IPS-15b (cell line): ENCODE data around the gene B3GNT9.
"Not testable (repeated sequence)": the region's sequence is repeated elsewhere in the genome, so short reads cannot be mapped to it uniquely, and the experiment has no call there.

ENCODE experiments used
- H3K27me3 ChIP-seq: one replicate; pipeline ENCODE4 v1.6.1; 2013; ENCODE audit warnings: low read length; ENCODE audit not compliant: control insufficient read depth, insufficient read depth
- H3K36me3 ChIP-seq: one replicate; pipeline ENCODE4 v1.6.1; 2013; ENCODE audit warnings: low read length; ENCODE audit not compliant: control insufficient read depth, insufficient read depth
- H3K4me1 ChIP-seq: one replicate; pipeline ENCODE4 v1.6.1; 2013; ENCODE audit warnings: mild to moderate bottlenecking, low read length; ENCODE audit not compliant: control insufficient read depth, insufficient read depth
- H3K4me3 ChIP-seq: one replicate; pipeline ENCODE4 v1.5.1; 2013; ENCODE audit warnings: low read depth, low read length
- H3K9ac ChIP-seq: one replicate; pipeline ENCODE4 v1.6.1; 2013; ENCODE audit warnings: low read depth, mild to moderate bottlenecking, low read length
- H3K9me3 ChIP-seq: one replicate; pipeline ENCODE4 v1.6.1; 2013; ENCODE audit warnings: mild to moderate bottlenecking, low read length; ENCODE audit not compliant: control insufficient read depth, insufficient read depth

The B3GNT9 gene

DNA sequence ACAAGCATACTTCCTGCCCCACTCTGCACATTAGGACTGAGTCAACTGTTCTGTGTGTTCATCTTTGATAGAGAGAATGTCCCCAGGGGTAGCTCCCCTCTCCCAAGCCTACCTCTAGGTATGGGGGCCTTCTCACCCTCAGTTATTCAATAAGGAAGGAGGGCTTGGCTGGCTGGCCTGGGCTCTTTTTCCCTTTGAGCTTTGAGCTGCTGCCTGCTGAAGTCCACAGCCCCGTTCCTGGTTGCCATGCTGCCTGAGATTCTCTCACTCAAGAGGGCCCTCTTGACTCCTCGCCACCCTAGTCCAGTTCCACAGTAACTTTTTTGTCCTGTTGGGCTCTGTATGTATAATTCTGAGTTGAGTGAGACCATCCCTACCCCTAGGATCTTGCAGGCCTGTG lies 5.1 kb downstream of the B3GNT9 start:
- Histone ChIP-seq H3K4me3 (no peak overlapping the region), H3K9ac (no peak overlapping the region), H3K9me3 (no peaks in the 10 kb centered on the region), H3K4me1 (no peaks in the 10 kb centered on the region), H3K27me3 (no peaks in the 10 kb centered on the region), H3K36me3 (peaks cover 63% of the 10 kb centered on the region)

DNA sequence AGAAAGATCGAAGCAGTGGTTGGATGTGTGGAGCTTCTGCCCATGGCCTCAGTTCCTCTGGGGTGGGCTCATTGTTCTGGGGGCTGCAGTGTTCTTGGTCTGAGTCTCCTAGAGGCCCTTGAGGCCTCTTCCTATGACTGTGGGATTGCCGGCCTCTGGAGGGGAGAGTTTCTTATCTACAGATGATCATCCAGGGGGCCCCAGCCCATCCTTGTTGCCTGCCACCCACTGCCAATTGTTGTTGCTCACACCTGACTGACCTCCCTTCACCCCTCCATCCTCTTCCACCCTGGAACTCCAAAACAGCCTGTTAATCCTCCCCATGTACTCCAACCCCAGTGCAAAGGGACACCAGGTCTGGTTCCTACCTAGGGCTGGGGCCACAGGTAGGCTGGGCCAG lies 5.9 kb downstream of the B3GNT9 start:
- Histone ChIP-seq H3K4me3 (no peak overlapping the region), H3K4me1 (no peaks in the 10 kb centered on the region), H3K27me3 (no peaks in the 10 kb centered on the region), H3K36me3 (peaks cover 67% of the 10 kb centered on the region), H3K9me3 (no peaks in the 10 kb centered on the region), H3K9ac (no peak overlapping the region)

DNA sequence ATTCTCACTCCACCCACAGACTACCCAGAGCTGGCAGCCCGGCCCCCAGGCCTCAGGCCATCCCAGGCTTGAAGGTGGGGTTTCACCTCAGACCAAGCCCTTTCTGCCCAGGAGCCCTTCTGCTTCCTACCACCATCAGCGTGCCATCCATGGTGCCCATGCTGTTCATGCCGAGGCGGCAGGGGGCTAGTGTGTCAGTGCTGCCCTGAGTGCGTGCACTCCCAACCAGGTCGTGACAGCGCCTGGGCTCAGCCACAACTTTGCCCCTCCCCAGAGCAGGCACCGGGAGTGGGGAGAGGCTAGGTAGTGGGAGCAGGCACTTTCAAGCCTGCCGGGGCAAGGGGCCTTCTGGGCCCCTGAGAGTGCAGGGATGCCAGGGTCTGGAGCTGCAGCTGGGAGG lies 8.5 kb downstream of the B3GNT9 start:
- Histone ChIP-seq H3K9ac (no peak overlapping the region), H3K4me1 (no peaks in the 10 kb centered on the region), H3K9me3 (no peaks in the 10 kb centered on the region), H3K36me3 (peaks cover 59% of the 10 kb centered on the region), H3K4me3 (no peak overlapping the region), H3K27me3 (no peaks in the 10 kb centered on the region)

DNA sequence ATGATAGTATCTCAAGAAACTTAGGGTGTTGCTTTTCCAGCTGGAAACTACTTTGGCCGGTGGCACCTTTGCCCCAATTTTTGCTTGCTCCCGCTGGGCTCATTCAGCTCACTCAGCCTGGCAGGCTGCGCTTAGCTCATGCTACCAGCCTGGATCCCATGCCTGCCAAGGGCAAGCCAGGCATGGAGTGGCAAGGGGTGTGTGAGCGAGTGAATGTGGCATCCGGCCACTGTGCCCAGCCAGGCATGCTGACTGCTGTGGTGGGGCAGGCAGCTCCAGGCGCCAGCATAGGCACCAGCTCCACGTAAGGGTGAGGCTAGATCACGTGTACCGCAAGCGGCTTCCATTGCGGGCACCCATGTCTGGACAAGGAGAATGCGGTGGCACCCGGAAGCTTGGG lies 9.4 kb downstream of the B3GNT9 start:
- Histone ChIP-seq H3K27me3 (no peaks in the 10 kb centered on the region), H3K4me1 (no peaks in the 10 kb centered on the region), H3K4me3 (no peak overlapping the region), H3K9me3 (no peaks in the 10 kb centered on the region), H3K9ac (no peak overlapping the region), H3K36me3 (peaks cover 52% of the 10 kb centered on the region)

DNA sequence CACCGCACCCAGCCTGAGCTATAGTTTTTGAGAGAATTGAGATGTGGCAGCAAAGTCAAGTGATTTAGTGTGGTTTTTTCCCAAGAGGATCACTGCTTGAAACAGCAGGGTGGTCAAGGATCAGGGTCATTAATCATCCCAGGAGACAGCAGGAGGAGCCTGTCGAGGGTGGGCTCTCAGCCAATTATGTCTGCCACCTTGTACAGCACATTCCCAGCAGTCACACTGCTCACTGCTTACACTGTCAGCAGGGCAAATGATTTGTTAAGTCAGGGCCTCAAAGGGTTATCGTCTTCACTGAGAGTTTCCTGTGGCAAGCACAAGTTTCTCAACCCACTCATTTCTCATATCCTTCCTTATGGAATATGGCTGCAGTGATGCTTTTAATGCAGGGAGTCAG lies 13.2 kb downstream of the B3GNT9 start:
- H3K36me3 ChIP-seq = peaks cover 39% of the 10 kb centered on the region

DNA sequence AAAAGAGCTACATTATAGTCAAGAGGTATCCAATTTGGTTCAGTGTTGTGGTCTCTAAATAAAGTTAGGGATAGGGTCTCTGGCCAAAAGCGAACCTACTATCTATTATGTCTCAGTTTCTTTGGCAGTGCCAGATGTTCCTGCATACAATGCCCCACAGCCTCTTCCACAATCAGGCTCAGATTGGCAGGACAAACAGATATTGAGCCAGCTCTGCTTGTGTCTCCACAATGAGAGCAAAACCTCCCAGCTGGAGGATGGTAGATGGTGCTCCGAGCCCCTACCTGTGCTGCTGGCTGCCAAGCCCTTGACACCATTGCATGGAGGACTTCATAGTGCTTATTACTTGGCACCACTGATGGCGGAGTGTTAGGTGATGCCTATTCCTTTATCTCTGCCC lies 21.4 kb downstream of the B3GNT9 start:
- Histone ChIP-seq H3K4me3 (no peak overlapping the region), H3K27me3 (no peaks in the 10 kb centered on the region), H3K9me3 (no peaks in the 10 kb centered on the region), H3K4me1 (no peaks in the 10 kb centered on the region), H3K9ac (no peak overlapping the region), H3K36me3 (peaks cover 14% of the 10 kb centered on the region)

More for the DNA sequence above, 13.2 kb downstream of the B3GNT9 start:
- H3K9me3 ChIP-seq = no peaks in the 10 kb centered on the region
- no peak overlapping the region for H3K9ac ChIP-seq
- no peak overlapping the region for H3K4me3 ChIP-seq
- no peaks in the 10 kb centered on the region for H3K27me3 ChIP-seq
- no peaks in the 10 kb centered on the region for H3K4me1 ChIP-seq

DNA sequence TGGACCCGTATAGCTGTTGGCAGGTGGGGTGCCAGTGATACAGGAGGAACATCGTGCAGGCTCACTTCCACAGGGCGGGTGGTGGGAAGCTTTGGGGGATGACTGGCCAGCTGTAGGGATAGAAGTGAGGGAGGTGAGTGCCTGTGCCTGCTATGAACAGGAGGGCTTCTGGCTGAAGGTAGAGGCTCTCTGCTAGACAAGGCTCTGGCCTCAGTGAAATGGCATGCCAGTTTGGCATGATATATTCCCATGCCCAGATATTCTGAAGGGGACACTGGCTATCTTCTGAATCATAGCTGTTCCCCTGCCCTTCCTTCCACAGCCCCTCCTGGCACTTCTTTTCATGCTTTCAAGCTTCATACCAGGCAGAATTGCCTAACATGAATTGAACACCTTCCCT lies 21.9 kb downstream of the B3GNT9 start:
- no peaks in the 10 kb centered on the region for H3K4me1 ChIP-seq
- H3K36me3 ChIP-seq = peaks cover 9% of the 10 kb centered on the region
- no peak overlapping the region for H3K4me3 ChIP-seq
- no peaks in the 10 kb centered on the region for H3K9me3 ChIP-seq
- H3K27me3 ChIP-seq = no peaks in the 10 kb centered on the region
- no peak overlapping the region for H3K9ac ChIP-seq

DNA sequence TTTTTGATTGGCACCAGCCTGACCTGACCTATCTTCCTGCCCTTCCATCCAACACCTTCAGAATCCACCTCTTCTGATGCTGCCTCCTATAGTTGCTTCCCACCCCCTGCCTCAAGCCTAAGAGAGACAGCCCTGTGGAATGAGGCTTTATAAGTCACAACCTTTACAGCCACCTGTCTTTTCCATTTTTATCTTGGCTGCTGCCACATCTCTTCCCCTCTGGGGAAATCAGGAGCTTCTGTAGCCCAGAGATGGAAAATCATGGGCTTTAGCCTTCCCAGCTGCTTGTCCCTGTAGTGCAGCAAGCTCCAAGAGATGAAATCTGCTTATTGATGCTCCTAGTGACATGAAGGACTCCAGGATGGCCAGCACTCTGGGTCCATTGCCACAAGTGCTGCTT lies 22.4 kb downstream of the B3GNT9 start:
- no peaks in the 10 kb centered on the region for H3K27me3 ChIP-seq
- no peak overlapping the region for H3K4me3 ChIP-seq
- H3K9ac ChIP-seq = no peak overlapping the region
- no peaks in the 10 kb centered on the region for H3K4me1 ChIP-seq
- H3K9me3 ChIP-seq = no peaks in the 10 kb centered on the region
- H3K36me3 ChIP-seq = peaks cover 9% of the 10 kb centered on the region

DNA sequence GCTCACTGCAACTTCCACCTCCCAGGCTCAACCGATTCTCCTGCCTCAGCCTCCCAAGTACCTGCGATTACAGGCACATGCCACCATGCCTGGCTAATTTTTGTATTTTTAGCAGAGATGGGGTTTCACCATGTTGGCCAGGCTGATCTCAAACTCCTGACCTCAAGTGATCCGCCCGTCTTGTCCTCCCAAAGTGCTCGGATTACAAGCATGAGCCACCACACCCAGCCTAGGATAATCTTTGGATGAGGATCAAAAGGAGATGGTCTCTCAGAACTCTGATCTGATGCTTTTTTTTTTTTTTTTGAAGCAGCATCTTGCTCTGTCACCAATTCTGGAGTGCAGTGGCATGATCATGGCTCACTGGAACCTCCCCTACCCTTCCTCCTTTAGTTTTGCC lies 28.0 kb downstream of the B3GNT9 start:
- not testable (repeated sequence) for H3K36me3 ChIP-seq, H3K27me3 ChIP-seq, H3K9me3 ChIP-seq, H3K4me1 ChIP-seq, H3K9ac ChIP-seq, H3K4me3 ChIP-seq

DNA sequence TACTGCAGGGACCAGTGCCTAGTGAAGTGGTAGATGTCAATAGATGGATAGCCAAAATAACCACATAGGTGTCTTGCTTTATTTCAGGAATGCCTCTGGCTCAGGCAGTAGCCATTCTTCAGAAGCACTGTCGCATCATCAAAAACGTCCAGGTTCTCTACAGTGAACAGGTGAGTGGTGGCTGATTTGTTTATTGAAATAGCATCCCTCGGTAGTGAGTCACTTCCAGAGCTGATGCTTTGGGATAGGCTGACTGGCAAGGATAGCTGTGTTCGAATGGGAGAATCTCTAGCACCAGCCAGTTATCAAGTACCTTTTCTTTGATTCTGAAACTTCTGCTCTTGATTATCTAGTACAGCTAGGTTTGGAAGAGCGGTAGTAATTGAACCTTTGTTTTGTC lies 30.8 kb downstream of the B3GNT9 start:
- Histone ChIP-seq H3K4me3 (no peak overlapping the region), H3K27me3 (no peaks in the 10 kb centered on the region), H3K9me3 (no peaks in the 10 kb centered on the region), H3K4me1 (peaks cover 2% of the 10 kb centered on the region), H3K9ac (no peak overlapping the region), H3K36me3 (peaks cover 3% of the 10 kb centered on the region)

DNA sequence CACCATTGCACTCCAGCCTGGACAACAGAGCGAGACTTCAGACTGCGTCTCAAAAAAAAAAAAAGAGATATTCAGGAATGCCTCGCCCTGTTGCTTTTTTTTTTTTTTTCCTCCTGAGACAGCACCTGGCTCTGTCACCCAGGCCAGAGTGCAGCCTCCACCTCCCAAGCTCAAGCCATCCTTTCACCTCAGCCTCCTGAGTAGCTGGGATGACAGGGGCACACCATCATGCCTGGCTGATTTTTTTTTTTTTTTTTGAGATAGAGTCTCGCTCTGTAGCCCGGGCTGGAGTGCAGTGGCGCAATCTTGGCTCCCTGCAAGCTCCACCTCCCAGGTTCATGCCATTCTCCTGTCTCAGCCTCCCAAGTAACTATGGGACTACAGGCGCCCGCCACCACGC lies 33.1 kb downstream of the B3GNT9 start:
- Histone ChIP-seq H3K4me1 (peaks cover 2% of the 10 kb centered on the region), H3K36me3 (peaks cover 3% of the 10 kb centered on the region), H3K9ac (no peak overlapping the region)

DNA sequence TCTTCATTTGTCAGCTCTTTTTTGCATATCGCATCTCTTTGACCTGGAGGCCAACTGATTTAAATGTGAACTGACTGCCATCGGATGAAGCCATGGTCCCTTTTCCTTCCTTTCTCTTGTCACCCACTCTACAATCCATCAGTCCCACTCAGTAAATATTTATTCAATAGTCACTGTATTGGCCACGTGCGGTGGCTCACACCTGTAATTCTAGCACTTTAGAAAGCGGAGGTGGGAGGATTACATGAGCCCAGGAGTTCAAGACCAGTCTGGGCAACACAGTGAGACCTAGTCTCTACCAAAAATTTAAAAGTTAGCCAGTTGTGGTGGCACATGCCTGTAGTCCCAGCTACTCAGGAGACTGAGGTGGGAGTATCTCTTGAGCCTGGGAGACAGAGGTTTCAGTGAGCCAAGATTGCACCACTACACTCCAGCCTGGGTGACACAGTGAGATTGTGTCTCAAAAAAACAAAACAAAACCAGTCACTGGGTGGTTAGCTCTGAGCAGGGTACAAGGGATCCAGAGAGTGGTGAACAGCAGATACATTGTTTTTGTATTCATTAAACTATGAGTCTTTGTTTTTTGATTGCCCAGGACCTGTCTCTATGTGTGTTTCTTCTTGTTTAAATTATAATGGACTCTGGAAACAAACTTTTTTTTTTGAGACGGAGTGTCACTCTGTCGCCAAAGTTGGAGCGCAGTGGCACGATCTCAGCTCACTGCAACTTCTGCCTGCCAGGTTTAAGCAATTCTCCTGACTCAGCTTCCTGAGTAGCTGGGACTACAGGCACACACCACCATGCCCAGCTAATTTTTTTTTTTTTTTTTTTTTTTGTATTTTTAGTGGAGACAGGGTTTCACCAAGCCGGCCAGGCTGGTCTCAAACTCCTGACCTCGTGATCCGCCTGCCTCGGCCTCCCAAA lies 34.1 kb downstream of the B3GNT9 start:
- H3K36me3 ChIP-seq = no peaks in the 10 kb centered on the region
- no peaks in the 10 kb centered on the region for H3K27me3 ChIP-seq
- no peak overlapping the region for H3K9ac ChIP-seq
- H3K9me3 ChIP-seq = no peaks in the 10 kb centered on the region
- no peak overlapping the region for H3K4me3 ChIP-seq
- H3K4me1 ChIP-seq = peaks cover 2% of the 10 kb centered on the region

More for the DNA sequence above, 33.1 kb downstream of the B3GNT9 start:
- Histone ChIP-seq H3K27me3 (no peaks in the 10 kb centered on the region), H3K4me3 (no peak overlapping the region), H3K9me3 (no peaks in the 10 kb centered on the region)
